ENCODE results near the gene GOLGA3. TPM values are rescaled to one million over a fixed set of nuclear protein-coding genes. Genes with fewer than 3 reads are reported as not detected.
"Not testable (repeated sequence)": the region's sequence is repeated elsewhere in the genome, so short reads cannot be mapped to it uniquely, and the experiment has no call there.

Gene GOLGA3
- total RNA-seq, 2 experiments from 2014 or later: 36.7 to 38.5 TPM

GRCh38 chr12:132788375-132789098 lies 40.1 kb downstream of the GOLGA3 start:
- no peak overlapping the region for H3K27ac Mint-ChIP-seq
- H3K36me3 Mint-ChIP-seq (ENCODE audit: low read depth): peaks cover 51% of the 10 kb centered on the region
- CTCF ChIA-PET: interaction anchor here (0.9 kb wide), 1 partner anchor 19 kb away, joined by 3 read pairs; no protein-coding TSS in a partner anchor
- no peaks in the 10 kb centered on the region for H3K4me1 Mint-ChIP-seq
- POLR2A ChIA-PET: no interaction called here
- intact Hi-C loops (cut with DNase I, micrococcal nuclease): no loop called here
- no peak overlapping the region for H3K4me3 Mint-ChIP-seq
- ATAC-seq (peak; percentile 51), DNase-seq (peak; percentile 25)
- no peaks in the 10 kb centered on the region for H3K27me3 Mint-ChIP-seq
- no peaks in the 10 kb centered on the region for H3K9me3 Mint-ChIP-seq (ENCODE audit: low read depth)

- POLR2A ChIA-PET: no interaction called here
- H3K36me3 Mint-ChIP-seq (ENCODE audit: low read depth): peaks cover 51% of the 10 kb centered on the region
These were observed 40.8 kb downstream of the GOLGA3 start for GRCh38 chr12:132787877-132788276.

GRCh38 chr12:132786192-132786591 lies 42.5 kb downstream of the GOLGA3 start:
- Mint-ChIP-seq H3K4me1 (no peaks in the 10 kb centered on the region), H3K4me3 (no peak overlapping the region), H3K27ac (no peak overlapping the region), H3K9me3 (ENCODE audit: low read depth) (no peaks in the 10 kb centered on the region), H3K27me3 (no peaks in the 10 kb centered on the region), H3K36me3 (ENCODE audit: low read depth) (peaks cover 47% of the 10 kb centered on the region)
- ChIA-PET POLR2A (no interaction called here), CTCF (no interaction called here)
- intact Hi-C loops (cut with DNase I, micrococcal nuclease): no loop called here
- ATAC-seq (no peak), DNase-seq (no peak)

More at GRCh38 chr12:132787877-132788276, 40.8 kb downstream of the GOLGA3 start:
- Mint-ChIP-seq H3K27me3 (no peaks in the 10 kb centered on the region), H3K9me3 (ENCODE audit: low read depth) (no peaks in the 10 kb centered on the region), H3K4me1 (no peaks in the 10 kb centered on the region), H3K27ac (no peak overlapping the region), H3K4me3 (no peak overlapping the region)
- DNase-seq (no peak), ATAC-seq (no peak)
- intact Hi-C loops (cut with DNase I, micrococcal nuclease): no loop called here
- CTCF ChIA-PET: no interaction called here

- H3K4me3 Mint-ChIP-seq: no peak overlapping the region
- no peaks in the 10 kb centered on the region for H3K4me1 Mint-ChIP-seq
- peak overlapping the region; percentile 12 for H3K27ac Mint-ChIP-seq
- no peak for ATAC-seq
- ChIA-PET CTCF (interaction anchor here (0.7 kb wide), 1 partner anchor 10 kb away, joined by 4 read pairs; no protein-coding TSS in a partner anchor), POLR2A (no interaction called here)
- intact Hi-C loops (cut with DNase I, micrococcal nuclease): no loop called here
- no peaks in the 10 kb centered on the region for H3K9me3 Mint-ChIP-seq (ENCODE audit: low read depth)
- H3K27me3 Mint-ChIP-seq: no peaks in the 10 kb centered on the region
- H3K36me3 Mint-ChIP-seq (ENCODE audit: low read depth): peaks cover 58% of the 10 kb centered on the region
- no peak for DNase-seq
These were observed 44.1 kb downstream of the GOLGA3 start for GRCh38 chr12:132784580-132784979.

- no peak for DNase-seq
- Mint-ChIP-seq H3K36me3 (ENCODE audit: low read depth) (peaks cover 54% of the 10 kb centered on the region), H3K4me1 (no peaks in the 10 kb centered on the region), H3K9me3 (ENCODE audit: low read depth) (no peaks in the 10 kb centered on the region), H3K27ac (no peak overlapping the region), H3K4me3 (no peak overlapping the region), H3K27me3 (no peaks in the 10 kb centered on the region)
- ChIA-PET POLR2A (no interaction called here), CTCF (interaction anchor here (0.7 kb wide), 1 partner anchor 9 kb away, joined by 4 read pairs; no protein-coding TSS in a partner anchor)
- no peak for ATAC-seq
- intact Hi-C loops (cut with DNase I, micrococcal nuclease): no loop called here
These were observed 44.6 kb downstream of the GOLGA3 start for GRCh38 chr12:132783917-132784531.

- CTCF ChIA-PET: interaction anchor here (0.6 kb wide), 1 partner anchor 386 kb away, joined by 3 read pairs; no protein-coding TSS in a partner anchor
- POLR2A ChIA-PET: no interaction called here
- Mint-ChIP-seq H3K27me3 (no peaks in the 10 kb centered on the region), H3K4me3 (no peak overlapping the region), H3K4me1 (no peaks in the 10 kb centered on the region), H3K9me3 (ENCODE audit: low read depth) (no peaks in the 10 kb centered on the region), H3K36me3 (ENCODE audit: low read depth) (peaks cover 48% of the 10 kb centered on the region), H3K27ac (no peak overlapping the region)
- no peak for ATAC-seq
- intact Hi-C loops (cut with DNase I, micrococcal nuclease): no loop called here
- no peak for DNase-seq
These were observed 46.7 kb downstream of the GOLGA3 start for GRCh38 chr12:132781938-132782337.

GRCh38 chr12:132779781-132780353 lies 48.8 kb downstream of the GOLGA3 start:
- no peak for DNase-seq
- CTCF ChIA-PET: interaction anchor here (0.6 kb wide), 1 partner anchor 13 kb away, joined by 4 read pairs; no protein-coding TSS in a partner anchor
- Mint-ChIP-seq H3K4me3 (no peak overlapping the region), H3K27ac (no peak overlapping the region), H3K27me3 (no peaks in the 10 kb centered on the region), H3K36me3 (ENCODE audit: low read depth) (peaks cover 46% of the 10 kb centered on the region), H3K4me1 (peaks cover 3% of the 10 kb centered on the region), H3K9me3 (ENCODE audit: low read depth) (no peaks in the 10 kb centered on the region)
- no peak for ATAC-seq
- intact Hi-C loops (cut with DNase I, micrococcal nuclease): no loop called here
- POLR2A ChIA-PET: no interaction called here

GRCh38 chr12:132777614-132778013 lies 51.1 kb downstream of the GOLGA3 start:
- ChIA-PET POLR2A (no interaction called here), CTCF (no interaction called here)
- H3K4me3 Mint-ChIP-seq: no peak overlapping the region
- H3K9me3 Mint-ChIP-seq (ENCODE audit: low read depth): no peaks in the 10 kb centered on the region
- DNase-seq (no peak), ATAC-seq (no peak)
- H3K27ac Mint-ChIP-seq: no peak overlapping the region
- no peaks in the 10 kb centered on the region for H3K27me3 Mint-ChIP-seq
- intact Hi-C loops (cut with DNase I, micrococcal nuclease): no loop called here
- peaks cover 48% of the 10 kb centered on the region for H3K36me3 Mint-ChIP-seq (ENCODE audit: low read depth)
- H3K4me1 Mint-ChIP-seq: peaks cover 20% of the 10 kb centered on the region

- ChIA-PET CTCF (interaction anchor here (0.8 kb wide), 1 partner anchor 14 kb away, joined by 3 read pairs; no protein-coding TSS in a partner anchor), POLR2A (no interaction called here)
- H3K27me3 Mint-ChIP-seq: no peaks in the 10 kb centered on the region
- H3K36me3 Mint-ChIP-seq (ENCODE audit: low read depth): peaks cover 51% of the 10 kb centered on the region
- H3K4me1 Mint-ChIP-seq: peaks cover 23% of the 10 kb centered on the region
- ATAC-seq (no peak), DNase-seq (no peak)
- H3K9me3 Mint-ChIP-seq (ENCODE audit: low read depth): no peaks in the 10 kb centered on the region
- H3K4me3 Mint-ChIP-seq: no peak overlapping the region
- H3K27ac Mint-ChIP-seq: no peak overlapping the region
- intact Hi-C loops (cut with DNase I, micrococcal nuclease): no loop called here
These were observed 51.7 kb downstream of the GOLGA3 start for GRCh38 chr12:132776816-132777568.

GRCh38 chr12:132776230-132776625 lies 52.4 kb downstream of the GOLGA3 start:
- POLR2A ChIA-PET; ATAC-seq; H3K9me3 Mint-ChIP-seq (ENCODE audit: low read depth); H3K27ac Mint-ChIP-seq; H3K27me3 Mint-ChIP-seq; DNase-seq; intact Hi-C loops (cut with DNase I, micrococcal nuclease); H3K4me3 Mint-ChIP-seq: not testable (repeated sequence)
- H3K36me3 Mint-ChIP-seq (ENCODE audit: low read depth): peaks cover 52% of the 10 kb centered on the region
- CTCF ChIA-PET: interaction anchor here (0.8 to 0.9 kb wide), 2 partner anchors 14 to 15 kb away, joined by 3 read pairs; no protein-coding TSS in a partner anchor
- H3K4me1 Mint-ChIP-seq: peaks cover 30% of the 10 kb centered on the region

GRCh38 chr12:132775502-132776229 lies 53.0 kb downstream of the GOLGA3 start:
- Mint-ChIP-seq H3K36me3 (ENCODE audit: low read depth) (peaks cover 51% of the 10 kb centered on the region), H3K27me3 (no peaks in the 10 kb centered on the region), H3K4me3 (no peak overlapping the region), H3K27ac (no peak overlapping the region), H3K9me3 (ENCODE audit: low read depth) (no peaks in the 10 kb centered on the region), H3K4me1 (peaks cover 33% of the 10 kb centered on the region)
- intact Hi-C loops (cut with DNase I, micrococcal nuclease): no loop called here
- ChIA-PET POLR2A (no interaction called here), CTCF (interaction anchor here (0.6 to 1.5 kb wide), 4 partner anchors 11 to 137 kb away, joined by 3 to 4 read pairs (median 3); no protein-coding TSS in a partner anchor)
- DNase-seq (no peak), ATAC-seq (no peak)

All from activated CD4-positive, alpha-beta T cell treated with anti-CD3 and anti-CD28 coated beads for 36 hours (primary cell).